Measurements from ENCODE around the gene ZNF431. TPM values are rescaled to one million over a fixed set of nuclear protein-coding genes. Genes with fewer than 3 reads are reported as not detected.

Gene ZNF431
- total and polyA plus RNA-seq, 9 of the 15 experiments (the other 6 are each of a cell fraction or from before 2014, with no cell fraction given): 3.3 to 24.8 (median 13.5) TPM

DNA sequence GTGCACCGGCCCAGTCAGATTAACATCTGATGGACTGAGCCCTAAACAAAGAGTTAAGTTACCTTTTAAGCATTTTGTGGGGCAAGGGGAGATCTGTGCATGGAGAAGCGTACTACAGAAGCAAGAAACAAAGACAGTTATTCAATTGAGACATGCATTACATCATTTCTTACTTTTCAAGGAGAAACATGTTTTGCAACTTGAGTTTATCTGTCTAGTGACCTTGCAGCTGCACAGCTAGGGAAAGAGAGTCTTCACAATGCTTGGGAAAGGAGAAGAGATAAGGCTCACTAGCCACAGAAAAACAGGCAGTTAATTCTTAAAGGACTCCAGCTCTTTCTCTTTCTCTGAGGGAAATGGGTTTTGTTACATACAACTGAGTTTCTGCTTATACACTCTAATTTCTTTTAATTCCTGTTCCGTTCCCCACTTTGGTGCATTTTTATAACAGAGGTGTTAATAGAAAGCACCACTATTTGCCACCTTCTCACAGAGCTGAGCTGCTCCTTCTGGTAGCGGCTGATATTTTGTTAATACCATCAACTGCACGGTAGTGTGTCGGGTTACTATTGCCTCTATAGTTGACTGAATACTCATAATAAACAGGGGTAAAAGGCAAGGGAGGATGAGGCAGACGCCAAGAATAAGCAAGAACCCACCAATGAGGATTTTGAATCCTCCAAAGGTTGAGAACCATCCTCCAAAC lies 55.9 kb downstream of the ZNF431 start (continued):
- TF ChIP-seq, protein P1, sequence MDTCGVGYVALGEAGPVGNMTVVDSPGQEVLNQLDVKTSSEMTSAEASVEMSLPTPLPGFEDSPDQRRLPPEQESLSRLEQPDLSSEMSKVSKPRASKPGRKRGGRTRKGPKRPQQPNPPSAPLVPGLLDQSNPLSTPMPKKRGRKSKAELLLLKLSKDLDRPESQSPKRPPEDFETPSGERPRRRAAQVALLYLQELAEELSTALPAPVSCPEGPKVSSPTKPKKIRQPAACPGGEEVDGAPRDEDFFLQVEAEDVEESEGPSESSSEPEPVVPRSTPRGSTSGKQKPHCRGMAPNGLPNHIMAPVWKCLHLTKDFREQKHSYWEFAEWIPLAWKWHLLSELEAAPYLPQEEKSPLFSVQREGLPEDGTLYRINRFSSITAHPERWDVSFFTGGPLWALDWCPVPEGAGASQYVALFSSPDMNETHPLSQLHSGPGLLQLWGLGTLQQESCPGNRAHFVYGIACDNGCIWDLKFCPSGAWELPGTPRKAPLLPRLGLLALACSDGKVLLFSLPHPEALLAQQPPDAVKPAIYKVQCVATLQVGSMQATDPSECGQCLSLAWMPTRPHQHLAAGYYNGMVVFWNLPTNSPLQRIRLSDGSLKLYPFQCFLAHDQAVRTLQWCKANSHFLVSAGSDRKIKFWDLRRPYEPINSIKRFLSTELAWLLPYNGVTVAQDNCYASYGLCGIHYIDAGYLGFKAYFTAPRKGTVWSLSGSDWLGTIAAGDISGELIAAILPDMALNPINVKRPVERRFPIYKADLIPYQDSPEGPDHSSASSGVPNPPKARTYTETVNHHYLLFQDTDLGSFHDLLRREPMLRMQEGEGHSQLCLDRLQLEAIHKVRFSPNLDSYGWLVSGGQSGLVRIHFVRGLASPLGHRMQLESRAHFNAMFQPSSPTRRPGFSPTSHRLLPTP (IDR thresholded peaks at IDR 0.05; ENCODE audit: borderline replicate concordance, extremely low read depth, insufficient read length): no peak
- TF ChIP-seq PBX2 (CRISPR knock-in tag; IDR thresholded peaks at IDR 0.05; ENCODE audit: low read depth): no peak
- peak; percentile 54; the same call in 1 of the 2 replicates for TF ChIP-seq PBX2 (tag; conservative IDR thresholded peaks at IDR 0.05; ENCODE audit: low read depth)
- TF ChIP-seq RBFOX2 (IDR thresholded peaks at IDR 0.05; ENCODE audit: low read depth, low read length): peak; percentile 31; the same call in 1 of the 2 replicates
